ENCODE measurements around the gene ARL8B. TPM values are rescaled to one million over a fixed set of nuclear protein-coding genes. Genes with fewer than 3 reads are reported as not detected.

Gene ARL8B
- total and polyA plus RNA-seq, 9 of the 15 experiments (the other 6 are each of a cell fraction or from before 2014, with no cell fraction given), result 28.5 to 99.4 (median 77.2) TPM

DNA sequence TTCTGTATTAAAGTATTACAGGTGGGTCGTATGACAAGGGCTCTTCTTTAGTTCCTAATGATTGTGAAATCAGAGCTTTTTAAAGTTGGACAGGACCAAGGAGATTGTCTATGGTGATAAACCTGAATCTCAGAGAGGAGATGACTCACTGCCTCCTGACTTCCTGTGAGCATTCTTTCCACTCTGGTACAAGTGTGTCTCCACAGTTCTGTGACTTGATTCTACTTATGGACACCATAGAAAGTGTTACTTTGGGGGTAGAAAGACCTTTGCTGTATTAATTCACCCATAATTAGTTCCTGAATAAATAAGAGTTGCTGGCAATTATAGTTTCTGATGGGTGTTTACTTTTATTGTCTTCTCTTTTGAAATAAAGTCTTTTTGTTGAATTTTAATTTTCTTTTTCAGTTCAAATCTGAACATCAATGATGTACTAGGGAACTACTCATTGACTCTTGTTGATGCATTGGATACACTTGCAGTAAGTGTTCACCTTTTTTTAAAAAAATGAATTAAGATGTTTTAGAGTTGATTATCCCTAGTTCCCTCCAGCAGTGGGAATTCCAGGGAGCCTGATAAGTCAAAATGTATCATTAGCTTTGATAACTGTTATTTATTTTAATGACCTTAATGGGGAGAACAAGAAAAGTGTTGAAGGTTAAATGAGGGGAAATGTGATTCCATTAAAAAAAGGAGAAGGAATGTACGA, 72.9 kb downstream of the ARL8B start (continued):
- TF ChIP-seq, protein P1, sequence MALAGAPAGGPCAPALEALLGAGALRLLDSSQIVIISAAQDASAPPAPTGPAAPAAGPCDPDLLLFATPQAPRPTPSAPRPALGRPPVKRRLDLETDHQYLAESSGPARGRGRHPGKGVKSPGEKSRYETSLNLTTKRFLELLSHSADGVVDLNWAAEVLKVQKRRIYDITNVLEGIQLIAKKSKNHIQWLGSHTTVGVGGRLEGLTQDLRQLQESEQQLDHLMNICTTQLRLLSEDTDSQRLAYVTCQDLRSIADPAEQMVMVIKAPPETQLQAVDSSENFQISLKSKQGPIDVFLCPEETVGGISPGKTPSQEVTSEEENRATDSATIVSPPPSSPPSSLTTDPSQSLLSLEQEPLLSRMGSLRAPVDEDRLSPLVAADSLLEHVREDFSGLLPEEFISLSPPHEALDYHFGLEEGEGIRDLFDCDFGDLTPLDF (CRISPR knock-in tag; IDR thresholded peaks at IDR 0.05), result no peak
- TF ChIP-seq POLR2H (tag; IDR thresholded peaks at IDR 0.05; ENCODE audit: low read depth) (peak; percentile 85), CHD4 (IDR thresholded peaks at IDR 0.05; ENCODE audit: insufficient read depth, insufficient replicate concordance, low read depth, low read length, poor library complexity, severe bottlenecking) (no peak), DACH1 (IDR thresholded peaks at IDR 0.05; ENCODE audit: partially characterized antibody) (peak; percentile 76), CEBPG (CRISPR knock-in tag; IDR thresholded peaks at IDR 0.05) (peak; percentile 80), CEBPG (tag; conservative IDR thresholded peaks at IDR 0.05 in 1 of 2, IDR thresholded peaks at IDR 0.05 in 1 of 2) (peak; percentile 96 to 99), ZNF79 (CRISPR knock-in tag; IDR thresholded peaks at IDR 0.05; ENCODE audit: low read depth) (peak; percentile 55; the same call in 1 of the 2 replicates), PHF21A (IDR thresholded peaks at IDR 0.05; ENCODE audit: borderline replicate concordance, low read depth) (peak; percentile 97), HDAC1 (IDR thresholded peaks at IDR 0.05) (peak in 1 of 2 experiments; percentile 97; a peak in 2 of 4 replicates), NFE2L1 (tag; IDR thresholded peaks at IDR 0.05; ENCODE audit: borderline replicate concordance, low read depth) (peak; percentile 39; the same call in 1 of the 2 replicates), TAF15 (IDR thresholded peaks at IDR 0.05; ENCODE audit: low read depth, low read length) (no peak), KDM5B (IDR thresholded peaks at IDR 0.05; ENCODE audit: insufficient replicate concordance, low read depth, low read length) (no peak), CCNT2 (IDR thresholded peaks at IDR 0.05; ENCODE audit: borderline replicate concordance, extremely low read depth, insufficient read length, low read depth, low read length) (peak; percentile 75), RAD51 (IDR thresholded peaks at IDR 0.05; ENCODE audit: borderline replicate concordance, low read depth) (0 out of 2 replicates have a peak, but pooled peaks have one; percentile 11), MTA3 (IDR thresholded peaks at IDR 0.05; ENCODE audit: borderline replicate concordance) (peak; percentile 63; the same call in 1 of the 2 replicates)
- TF ChIP-seq, protein P2, sequence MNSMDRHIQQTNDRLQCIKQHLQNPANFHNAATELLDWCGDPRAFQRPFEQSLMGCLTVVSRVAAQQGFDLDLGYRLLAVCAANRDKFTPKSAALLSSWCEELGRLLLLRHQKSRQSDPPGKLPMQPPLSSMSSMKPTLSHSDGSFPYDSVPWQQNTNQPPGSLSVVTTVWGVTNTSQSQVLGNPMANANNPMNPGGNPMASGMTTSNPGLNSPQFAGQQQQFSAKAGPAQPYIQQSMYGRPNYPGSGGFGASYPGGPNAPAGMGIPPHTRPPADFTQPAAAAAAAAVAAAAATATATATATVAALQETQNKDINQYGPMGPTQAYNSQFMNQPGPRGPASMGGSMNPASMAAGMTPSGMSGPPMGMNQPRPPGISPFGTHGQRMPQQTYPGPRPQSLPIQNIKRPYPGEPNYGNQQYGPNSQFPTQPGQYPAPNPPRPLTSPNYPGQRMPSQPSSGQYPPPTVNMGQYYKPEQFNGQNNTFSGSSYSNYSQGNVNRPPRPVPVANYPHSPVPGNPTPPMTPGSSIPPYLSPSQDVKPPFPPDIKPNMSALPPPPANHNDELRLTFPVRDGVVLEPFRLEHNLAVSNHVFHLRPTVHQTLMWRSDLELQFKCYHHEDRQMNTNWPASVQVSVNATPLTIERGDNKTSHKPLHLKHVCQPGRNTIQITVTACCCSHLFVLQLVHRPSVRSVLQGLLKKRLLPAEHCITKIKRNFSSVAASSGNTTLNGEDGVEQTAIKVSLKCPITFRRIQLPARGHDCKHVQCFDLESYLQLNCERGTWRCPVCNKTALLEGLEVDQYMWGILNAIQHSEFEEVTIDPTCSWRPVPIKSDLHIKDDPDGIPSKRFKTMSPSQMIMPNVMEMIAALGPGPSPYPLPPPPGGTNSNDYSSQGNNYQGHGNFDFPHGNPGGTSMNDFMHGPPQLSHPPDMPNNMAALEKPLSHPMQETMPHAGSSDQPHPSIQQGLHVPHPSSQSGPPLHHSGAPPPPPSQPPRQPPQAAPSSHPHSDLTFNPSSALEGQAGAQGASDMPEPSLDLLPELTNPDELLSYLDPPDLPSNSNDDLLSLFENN (IDR thresholded peaks at IDR 0.05; ENCODE audit: low read depth in 2 of 2, low read length in 2 of 2), result 0 out of 4 replicates have a peak, but pooled peaks of 1 of the 2 experiments have one; percentile 11
- TF ChIP-seq, protein P3, sequence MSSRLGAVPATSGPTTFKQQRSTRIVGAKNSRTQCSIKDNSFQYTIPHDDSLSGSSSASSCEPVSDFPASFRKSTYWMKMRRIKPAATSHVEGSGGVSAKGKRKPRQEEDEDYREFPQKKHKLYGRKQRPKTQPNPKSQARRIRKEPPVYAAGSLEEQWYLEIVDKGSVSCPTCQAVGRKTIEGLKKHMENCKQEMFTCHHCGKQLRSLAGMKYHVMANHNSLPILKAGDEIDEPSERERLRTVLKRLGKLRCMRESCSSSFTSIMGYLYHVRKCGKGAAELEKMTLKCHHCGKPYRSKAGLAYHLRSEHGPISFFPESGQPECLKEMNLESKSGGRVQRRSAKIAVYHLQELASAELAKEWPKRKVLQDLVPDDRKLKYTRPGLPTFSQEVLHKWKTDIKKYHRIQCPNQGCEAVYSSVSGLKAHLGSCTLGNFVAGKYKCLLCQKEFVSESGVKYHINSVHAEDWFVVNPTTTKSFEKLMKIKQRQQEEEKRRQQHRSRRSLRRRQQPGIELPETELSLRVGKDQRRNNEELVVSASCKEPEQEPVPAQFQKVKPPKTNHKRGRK (tag; IDR thresholded peaks at IDR 0.05), result peak; percentile 34; the same call in 1 of the 2 replicates
- TF ChIP-seq, protein P4, sequence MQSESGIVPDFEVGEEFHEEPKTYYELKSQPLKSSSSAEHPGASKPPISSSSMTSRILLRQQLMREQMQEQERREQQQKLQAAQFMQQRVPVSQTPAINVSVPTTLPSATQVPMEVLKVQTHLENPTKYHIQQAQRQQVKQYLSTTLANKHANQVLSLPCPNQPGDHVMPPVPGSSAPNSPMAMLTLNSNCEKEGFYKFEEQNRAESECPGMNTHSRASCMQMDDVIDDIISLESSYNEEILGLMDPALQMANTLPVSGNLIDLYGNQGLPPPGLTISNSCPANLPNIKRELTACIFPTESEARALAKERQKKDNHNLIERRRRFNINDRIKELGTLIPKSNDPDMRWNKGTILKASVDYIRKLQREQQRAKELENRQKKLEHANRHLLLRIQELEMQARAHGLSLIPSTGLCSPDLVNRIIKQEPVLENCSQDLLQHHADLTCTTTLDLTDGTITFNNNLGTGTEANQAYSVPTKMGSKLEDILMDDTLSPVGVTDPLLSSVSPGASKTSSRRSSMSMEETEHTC (IDR thresholded peaks at IDR 0.05), result peak; percentile 99

All from K562 (cell line).